ENCODE results near the gene LRRIQ4.

Gene LRRIQ4

DNA sequence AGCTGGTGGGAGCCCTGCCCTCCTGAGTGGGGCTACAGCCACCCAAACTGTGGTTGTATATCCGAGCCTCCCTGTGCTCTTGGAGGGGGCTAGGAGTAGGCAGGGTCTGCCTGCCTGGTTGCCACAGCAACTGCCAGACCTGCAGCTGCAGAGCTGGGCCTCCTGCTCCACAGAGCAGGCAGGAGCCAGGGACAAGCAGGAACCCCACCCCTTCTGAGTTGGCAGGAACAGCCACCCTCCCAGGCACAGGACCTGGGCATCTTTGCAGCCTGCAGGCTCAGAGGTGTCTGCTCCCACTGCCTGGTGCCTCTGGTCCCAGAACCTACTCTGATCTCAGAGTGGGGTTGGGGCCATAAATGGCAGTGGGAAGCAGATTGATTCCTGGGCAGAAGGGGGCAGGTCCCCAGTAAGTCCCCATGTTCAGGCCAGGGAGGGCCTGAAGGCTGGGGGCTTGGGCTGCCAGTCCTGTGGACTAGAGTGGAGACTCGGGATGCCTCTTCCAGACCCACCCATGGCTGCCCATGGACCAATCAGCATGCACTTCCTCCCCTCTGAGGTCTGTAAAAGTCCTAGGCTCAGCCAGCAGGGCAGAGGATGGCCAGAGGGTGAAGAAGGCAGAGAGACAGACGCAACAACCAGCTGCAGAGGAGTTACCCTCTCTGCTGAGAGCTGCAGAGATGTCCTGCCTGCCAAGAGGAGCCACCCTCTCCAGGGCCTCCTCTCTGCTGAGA, 67.3 kb downstream of the LRRIQ4 start:
- TF ChIP-seq TCF12 (IDR thresholded peaks at IDR 0.05; ENCODE audit: low read depth) (no peak), EGR1 (IDR thresholded peaks at IDR 0.05) (no peak), RAD21 (IDR thresholded peaks at IDR 0.05; ENCODE audit: low read depth) (no peak), EP300 (IDR thresholded peaks at IDR 0.05; ENCODE audit: borderline replicate concordance) (no peak), TAF1 (IDR thresholded peaks at IDR 0.05; ENCODE audit: low read depth) (no peak), NFIC (IDR thresholded peaks at IDR 0.05) (no peak), CEBPB (IDR thresholded peaks at IDR 0.05) (no peak), ZBTB7A (IDR thresholded peaks at IDR 0.05; ENCODE audit: low read depth) (no peak), TEAD4 (IDR thresholded peaks at IDR 0.05) (no peak), YY1 (IDR thresholded peaks at IDR 0.05; ENCODE audit: low read depth) (no peak), CREB1 (IDR thresholded peaks at IDR 0.05; ENCODE audit: low read depth) (no peak), FOXM1 (IDR thresholded peaks at IDR 0.05; ENCODE audit: borderline replicate concordance, low read depth) (no peak)
- TF ChIP-seq, protein P1, sequence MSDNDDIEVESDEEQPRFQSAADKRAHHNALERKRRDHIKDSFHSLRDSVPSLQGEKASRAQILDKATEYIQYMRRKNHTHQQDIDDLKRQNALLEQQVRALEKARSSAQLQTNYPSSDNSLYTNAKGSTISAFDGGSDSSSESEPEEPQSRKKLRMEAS (IDR thresholded peaks at IDR 0.05): no peak
- TF ChIP-seq, protein P2, sequence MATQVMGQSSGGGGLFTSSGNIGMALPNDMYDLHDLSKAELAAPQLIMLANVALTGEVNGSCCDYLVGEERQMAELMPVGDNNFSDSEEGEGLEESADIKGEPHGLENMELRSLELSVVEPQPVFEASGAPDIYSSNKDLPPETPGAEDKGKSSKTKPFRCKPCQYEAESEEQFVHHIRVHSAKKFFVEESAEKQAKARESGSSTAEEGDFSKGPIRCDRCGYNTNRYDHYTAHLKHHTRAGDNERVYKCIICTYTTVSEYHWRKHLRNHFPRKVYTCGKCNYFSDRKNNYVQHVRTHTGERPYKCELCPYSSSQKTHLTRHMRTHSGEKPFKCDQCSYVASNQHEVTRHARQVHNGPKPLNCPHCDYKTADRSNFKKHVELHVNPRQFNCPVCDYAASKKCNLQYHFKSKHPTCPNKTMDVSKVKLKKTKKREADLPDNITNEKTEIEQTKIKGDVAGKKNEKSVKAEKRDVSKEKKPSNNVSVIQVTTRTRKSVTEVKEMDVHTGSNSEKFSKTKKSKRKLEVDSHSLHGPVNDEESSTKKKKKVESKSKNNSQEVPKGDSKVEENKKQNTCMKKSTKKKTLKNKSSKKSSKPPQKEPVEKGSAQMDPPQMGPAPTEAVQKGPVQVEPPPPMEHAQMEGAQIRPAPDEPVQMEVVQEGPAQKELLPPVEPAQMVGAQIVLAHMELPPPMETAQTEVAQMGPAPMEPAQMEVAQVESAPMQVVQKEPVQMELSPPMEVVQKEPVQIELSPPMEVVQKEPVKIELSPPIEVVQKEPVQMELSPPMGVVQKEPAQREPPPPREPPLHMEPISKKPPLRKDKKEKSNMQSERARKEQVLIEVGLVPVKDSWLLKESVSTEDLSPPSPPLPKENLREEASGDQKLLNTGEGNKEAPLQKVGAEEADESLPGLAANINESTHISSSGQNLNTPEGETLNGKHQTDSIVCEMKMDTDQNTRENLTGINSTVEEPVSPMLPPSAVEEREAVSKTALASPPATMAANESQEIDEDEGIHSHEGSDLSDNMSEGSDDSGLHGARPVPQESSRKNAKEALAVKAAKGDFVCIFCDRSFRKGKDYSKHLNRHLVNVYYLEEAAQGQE (IDR thresholded peaks at IDR 0.05; ENCODE audit: low read depth): no peak
- TF ChIP-seq, protein P3, sequence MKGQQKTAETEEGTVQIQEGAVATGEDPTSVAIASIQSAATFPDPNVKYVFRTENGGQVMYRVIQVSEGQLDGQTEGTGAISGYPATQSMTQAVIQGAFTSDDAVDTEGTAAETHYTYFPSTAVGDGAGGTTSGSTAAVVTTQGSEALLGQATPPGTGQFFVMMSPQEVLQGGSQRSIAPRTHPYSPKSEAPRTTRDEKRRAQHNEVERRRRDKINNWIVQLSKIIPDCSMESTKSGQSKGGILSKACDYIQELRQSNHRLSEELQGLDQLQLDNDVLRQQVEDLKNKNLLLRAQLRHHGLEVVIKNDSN (IDR thresholded peaks at IDR 0.05): no peak

DNA sequence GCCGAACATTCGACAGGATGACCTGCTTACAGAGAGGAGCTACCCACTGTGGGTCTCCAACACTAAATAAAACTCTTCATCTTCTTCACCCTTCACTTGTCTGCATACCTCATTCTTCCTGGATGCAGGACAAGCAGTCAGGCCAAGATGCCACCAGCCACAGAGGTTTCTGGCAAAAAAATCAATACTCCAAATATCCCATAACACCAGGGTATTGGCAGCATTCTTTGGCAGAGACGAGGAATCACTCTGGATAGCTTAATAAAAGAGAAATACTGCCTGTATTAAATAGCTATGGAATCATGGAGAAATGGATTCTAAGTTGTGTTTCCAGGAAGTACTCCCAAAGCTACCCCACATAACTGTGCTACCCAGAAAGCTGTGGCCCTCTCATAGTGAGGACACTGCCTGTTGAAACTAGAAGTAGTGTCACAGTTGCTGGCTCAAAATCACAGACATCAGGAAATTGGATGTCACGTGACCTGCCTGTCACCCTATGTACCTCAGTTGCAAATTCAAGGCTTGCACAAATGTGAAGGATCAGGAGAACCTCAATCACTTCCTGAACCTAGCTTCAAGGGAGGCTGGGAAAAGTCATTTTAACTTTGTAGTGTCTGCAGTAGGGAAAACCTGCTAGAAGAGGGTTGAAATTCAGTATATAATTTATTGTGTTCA, 68.0 kb downstream of the LRRIQ4 start:
- TF ChIP-seq CREB1 (IDR thresholded peaks at IDR 0.05; ENCODE audit: low read depth) (no peak), ZBTB7A (IDR thresholded peaks at IDR 0.05; ENCODE audit: low read depth) (no peak), EP300 (IDR thresholded peaks at IDR 0.05; ENCODE audit: borderline replicate concordance) (no peak)
- TF ChIP-seq, protein P3 (IDR thresholded peaks at IDR 0.05): 0 out of 2 replicates have a peak, but pooled peaks have one; percentile 30

DNA sequence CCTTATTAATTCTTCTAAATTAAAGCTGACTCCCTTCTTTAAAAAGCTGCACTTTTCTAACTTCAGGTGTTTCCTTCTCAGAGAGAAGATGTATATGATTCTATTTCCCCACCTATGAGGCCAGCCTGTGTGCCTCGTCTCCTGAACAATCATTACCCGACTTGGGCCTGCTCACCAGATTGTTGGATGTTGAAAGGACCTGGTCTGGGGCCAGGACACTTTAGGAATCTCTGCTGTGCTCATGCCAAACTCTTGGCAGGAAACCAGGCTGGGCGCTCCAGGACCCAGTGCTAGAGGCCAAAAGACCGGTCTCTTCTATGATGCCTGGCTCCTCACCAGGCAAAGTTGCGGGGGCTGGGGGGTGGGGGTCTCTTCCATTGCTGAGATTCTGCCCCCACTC, 74.0 kb downstream of the LRRIQ4 start:
- peak; percentile 64 for TF ChIP-seq NFIC (IDR thresholded peaks at IDR 0.05)
- TF ChIP-seq TAF1 (IDR thresholded peaks at IDR 0.05; ENCODE audit: low read depth): no peak
